ENCODE data around the gene AGBL2.

The AGBL2 gene

GRCh38 chr11:47631473-47631872 lies 83.7 kb downstream of the AGBL2 start:
- no peaks in the 10 kb centered on the region for H3K4me1 ChIP-seq (ENCODE audit: control insufficient read depth, insufficient read depth, low read length)
- no peaks in the 10 kb centered on the region for H3K9me3 ChIP-seq (ENCODE audit: control insufficient read depth, insufficient read depth, low read depth, low read length)
- H3K27me3 ChIP-seq (ENCODE audit: control insufficient read depth, insufficient read depth, low read length), result no peaks in the 10 kb centered on the region
- no peak overlapping the region for H3K9ac ChIP-seq (ENCODE audit: low read length)
- H3K36me3 ChIP-seq (ENCODE audit: control insufficient read depth, insufficient read depth, low read length), result peaks cover 79% of the 10 kb centered on the region
- H3K27ac ChIP-seq (ENCODE audit: low read depth, low read length), result no peak overlapping the region
- no peak overlapping the region for H3K4me3 ChIP-seq (ENCODE audit: low read depth, low read length)

DNA sequence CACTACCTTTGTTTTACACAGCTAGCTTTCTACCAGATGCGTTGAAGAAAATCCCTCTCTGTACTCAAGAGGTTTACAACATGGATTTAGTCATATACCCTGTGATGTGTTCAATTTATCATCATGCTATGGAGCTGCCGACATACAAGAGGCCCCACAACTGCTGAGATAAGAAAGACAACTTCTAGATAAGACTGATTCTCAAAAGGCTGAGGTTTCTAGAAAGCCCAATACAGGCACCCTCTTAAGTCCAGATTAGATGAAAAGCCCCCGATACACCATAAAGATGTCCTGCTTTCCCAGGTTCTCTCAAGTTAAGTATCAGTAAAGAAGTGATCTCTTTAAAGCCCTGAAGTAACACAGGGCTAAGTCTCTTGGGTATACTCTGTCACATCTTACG lies 87.1 kb downstream of the AGBL2 start:
- Histone ChIP-seq H3K4me3 (ENCODE audit: low read depth, low read length) (no peak overlapping the region), H3K36me3 (ENCODE audit: control insufficient read depth, insufficient read depth, low read length) (peaks cover 84% of the 10 kb centered on the region), H3K4me1 (ENCODE audit: control insufficient read depth, insufficient read depth, low read length) (no peaks in the 10 kb centered on the region), H3K27me3 (ENCODE audit: control insufficient read depth, insufficient read depth, low read length) (no peaks in the 10 kb centered on the region), H3K9me3 (ENCODE audit: control insufficient read depth, insufficient read depth, low read depth, low read length) (no peaks in the 10 kb centered on the region), H3K27ac (ENCODE audit: low read depth, low read length) (no peak overlapping the region), H3K9ac (ENCODE audit: low read length) (no peak overlapping the region)

DNA sequence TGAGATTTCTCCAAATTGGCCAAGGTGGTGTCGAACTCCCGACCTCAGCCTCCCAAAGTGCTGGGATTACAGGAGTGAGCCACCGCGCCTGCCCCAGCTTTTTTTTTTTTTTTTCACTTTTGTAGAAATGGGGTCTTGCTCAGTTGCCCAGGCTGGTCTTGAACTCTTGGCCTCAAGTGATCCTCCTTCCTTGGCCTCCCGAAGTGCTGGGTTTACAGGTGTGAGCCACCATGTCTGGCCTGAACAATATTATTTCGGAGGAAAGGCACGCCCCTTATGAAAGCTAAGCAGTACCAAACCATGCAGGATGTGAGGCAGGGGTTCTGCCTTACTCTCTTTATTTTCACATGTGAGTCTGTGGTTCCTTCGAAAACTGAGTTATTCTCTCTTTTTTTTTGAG lies 88.9 kb downstream of the AGBL2 start:
- Histone ChIP-seq H3K27ac (ENCODE audit: low read depth, low read length) (no peak overlapping the region), H3K36me3 (ENCODE audit: control insufficient read depth, insufficient read depth, low read length) (peaks cover 89% of the 10 kb centered on the region), H3K9ac (ENCODE audit: low read length) (no peak overlapping the region), H3K27me3 (ENCODE audit: control insufficient read depth, insufficient read depth, low read length) (no peaks in the 10 kb centered on the region), H3K9me3 (ENCODE audit: control insufficient read depth, insufficient read depth, low read depth, low read length) (no peaks in the 10 kb centered on the region), H3K4me3 (ENCODE audit: low read depth, low read length) (no peak overlapping the region), H3K4me1 (ENCODE audit: control insufficient read depth, insufficient read depth, low read length) (no peaks in the 10 kb centered on the region)

GRCh38 chr11:47620836-47621378 lies 94.3 kb downstream of the AGBL2 start:
- Histone ChIP-seq H3K4me1 (ENCODE audit: control insufficient read depth, insufficient read depth, low read length) (no peaks in the 10 kb centered on the region), H3K27ac (ENCODE audit: low read depth, low read length) (no peak overlapping the region), H3K4me3 (ENCODE audit: low read depth, low read length) (no peak overlapping the region), H3K9me3 (ENCODE audit: control insufficient read depth, insufficient read depth, low read depth, low read length) (no peaks in the 10 kb centered on the region), H3K9ac (ENCODE audit: low read length) (no peak overlapping the region), H3K27me3 (ENCODE audit: control insufficient read depth, insufficient read depth, low read length) (no peaks in the 10 kb centered on the region), H3K36me3 (ENCODE audit: control insufficient read depth, insufficient read depth, low read length) (peaks cover 83% of the 10 kb centered on the region)

DNA sequence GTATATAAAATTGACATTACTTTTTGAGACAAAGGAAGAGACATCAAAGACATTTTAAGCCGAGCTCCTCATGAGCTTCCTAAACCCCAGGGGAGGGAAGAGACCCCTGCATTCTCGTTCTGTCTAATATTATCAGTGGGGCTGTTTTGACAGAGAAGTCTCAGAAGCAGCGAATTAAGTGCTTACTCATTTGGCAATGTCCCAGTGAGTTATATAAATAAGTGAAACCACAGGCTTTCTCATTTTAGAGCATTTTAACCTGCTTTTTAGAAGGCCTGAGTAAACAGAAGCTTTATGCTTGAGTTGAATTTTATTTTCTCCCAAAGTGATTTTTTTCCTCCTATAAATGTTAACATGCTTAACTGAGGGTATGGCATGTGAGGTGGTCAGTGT lies 97.8 kb downstream of the AGBL2 start:
- H3K9me3 ChIP-seq (ENCODE audit: control insufficient read depth, insufficient read depth, low read depth, low read length), result no peaks in the 10 kb centered on the region
- H3K27ac ChIP-seq (ENCODE audit: low read depth, low read length), result no peak overlapping the region
- peaks cover 54% of the 10 kb centered on the region for H3K36me3 ChIP-seq (ENCODE audit: control insufficient read depth, insufficient read depth, low read length)
- no peak overlapping the region for H3K4me3 ChIP-seq (ENCODE audit: low read depth, low read length)
- H3K27me3 ChIP-seq (ENCODE audit: control insufficient read depth, insufficient read depth, low read length), result no peaks in the 10 kb centered on the region
- H3K4me1 ChIP-seq (ENCODE audit: control insufficient read depth, insufficient read depth, low read length), result no peaks in the 10 kb centered on the region
- no peak overlapping the region for H3K9ac ChIP-seq (ENCODE audit: low read length)

DNA sequence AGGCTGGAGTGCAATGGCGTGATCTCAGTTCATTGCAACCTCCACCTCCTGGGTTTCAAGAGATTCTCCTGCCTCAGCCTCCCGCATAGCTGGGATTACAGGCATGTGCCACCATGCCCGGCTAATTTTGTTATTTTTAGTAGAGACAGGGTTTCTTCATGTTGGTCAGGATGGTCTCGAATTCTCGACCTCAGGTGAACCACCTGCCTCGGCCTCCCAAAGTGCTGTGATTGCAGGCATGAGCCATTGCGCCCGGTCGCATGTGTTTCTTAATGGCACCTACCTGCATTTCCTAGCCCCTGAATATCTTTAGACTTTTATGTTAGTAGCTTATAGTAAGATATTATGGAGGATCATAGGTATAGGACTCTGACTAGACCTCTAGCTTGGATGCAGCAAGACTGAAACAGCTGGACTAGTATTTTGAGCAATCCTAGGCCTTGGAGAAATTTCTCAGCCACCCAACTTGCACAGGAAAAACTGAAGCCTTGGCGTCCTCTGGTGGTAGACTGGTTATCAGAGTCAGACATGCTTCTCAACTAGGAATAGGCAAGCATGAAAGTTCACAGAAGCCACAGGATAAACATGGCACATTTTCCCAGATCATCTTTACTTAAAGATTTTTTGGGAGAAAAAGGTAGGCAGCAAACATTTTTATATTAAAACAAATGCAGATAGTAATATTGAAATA lies 98.3 kb downstream of the AGBL2 start:
- Histone ChIP-seq H3K4me1 (ENCODE audit: control insufficient read depth, insufficient read depth, low read length) (no peaks in the 10 kb centered on the region), H3K9me3 (ENCODE audit: control insufficient read depth, insufficient read depth, low read depth, low read length) (no peaks in the 10 kb centered on the region), H3K36me3 (ENCODE audit: control insufficient read depth, insufficient read depth, low read length) (peaks cover 49% of the 10 kb centered on the region), H3K9ac (ENCODE audit: low read length) (no peak overlapping the region), H3K27me3 (ENCODE audit: control insufficient read depth, insufficient read depth, low read length) (no peaks in the 10 kb centered on the region), H3K4me3 (ENCODE audit: low read depth, low read length) (no peak overlapping the region), H3K27ac (ENCODE audit: low read depth, low read length) (no peak overlapping the region)

DNA sequence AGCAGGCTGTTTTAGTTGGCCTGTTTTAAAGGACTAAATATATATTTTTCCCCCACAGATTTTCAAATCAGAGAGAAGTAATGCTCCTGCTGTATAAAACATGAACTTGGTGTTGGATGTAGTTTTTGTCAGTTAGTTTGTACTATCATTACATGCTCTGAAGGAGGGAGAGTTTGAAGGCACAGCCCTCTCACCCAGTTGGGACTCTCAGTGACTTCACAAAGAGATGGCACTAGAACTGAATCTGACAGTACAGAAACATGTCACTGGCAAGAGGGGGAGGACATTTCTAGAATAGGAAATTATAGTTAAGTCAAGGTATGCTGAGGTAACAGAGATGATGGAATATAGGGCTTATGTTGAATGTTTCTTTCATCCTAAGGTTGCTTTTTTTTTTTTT lies 99.9 kb downstream of the AGBL2 start:
- Histone ChIP-seq H3K9ac (ENCODE audit: low read length) (no peak overlapping the region), H3K4me3 (ENCODE audit: low read depth, low read length) (no peak overlapping the region), H3K27ac (ENCODE audit: low read depth, low read length) (no peak overlapping the region), H3K9me3 (ENCODE audit: control insufficient read depth, insufficient read depth, low read depth, low read length) (no peaks in the 10 kb centered on the region), H3K27me3 (ENCODE audit: control insufficient read depth, insufficient read depth, low read length) (no peaks in the 10 kb centered on the region), H3K4me1 (ENCODE audit: control insufficient read depth, insufficient read depth, low read length) (no peaks in the 10 kb centered on the region), H3K36me3 (ENCODE audit: control insufficient read depth, insufficient read depth, low read length) (peaks cover 40% of the 10 kb centered on the region)

DNA sequence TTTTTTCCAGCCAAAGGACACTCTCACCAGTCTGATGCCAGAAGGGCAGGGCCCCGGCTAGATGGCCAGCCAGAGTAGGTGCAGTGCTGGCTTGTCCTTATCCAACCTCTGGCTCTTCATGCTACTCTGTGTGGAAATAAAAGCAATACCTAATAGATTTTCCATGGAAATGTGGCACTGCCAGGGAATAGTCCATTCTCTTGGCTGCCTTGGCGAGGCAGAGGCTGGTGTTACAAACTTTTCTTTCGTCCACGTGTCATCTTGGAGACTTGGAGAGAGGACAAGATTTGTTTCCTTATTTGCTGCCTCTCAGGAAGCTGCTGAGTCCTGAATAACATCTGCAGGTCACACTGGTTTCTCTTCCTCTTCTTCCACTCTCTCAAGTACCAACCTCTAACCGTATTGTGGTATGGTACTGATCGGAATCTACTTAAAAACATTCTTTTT lies 103.8 kb downstream of the AGBL2 start:
- H3K9me3 ChIP-seq (ENCODE audit: control insufficient read depth, insufficient read depth, low read depth, low read length), result no peaks in the 10 kb centered on the region
- no peak overlapping the region for H3K4me3 ChIP-seq (ENCODE audit: low read depth, low read length)
- no peaks in the 10 kb centered on the region for H3K27me3 ChIP-seq (ENCODE audit: control insufficient read depth, insufficient read depth, low read length)
- peaks cover 14% of the 10 kb centered on the region; the same call in 1 of the 2 replicates for H3K36me3 ChIP-seq (ENCODE audit: control insufficient read depth, insufficient read depth, low read length)
- H3K4me1 ChIP-seq (ENCODE audit: control insufficient read depth, insufficient read depth, low read length), result no peaks in the 10 kb centered on the region
- no peak overlapping the region for H3K9ac ChIP-seq (ENCODE audit: low read length)
- no peak overlapping the region for H3K27ac ChIP-seq (ENCODE audit: low read depth, low read length)

DNA sequence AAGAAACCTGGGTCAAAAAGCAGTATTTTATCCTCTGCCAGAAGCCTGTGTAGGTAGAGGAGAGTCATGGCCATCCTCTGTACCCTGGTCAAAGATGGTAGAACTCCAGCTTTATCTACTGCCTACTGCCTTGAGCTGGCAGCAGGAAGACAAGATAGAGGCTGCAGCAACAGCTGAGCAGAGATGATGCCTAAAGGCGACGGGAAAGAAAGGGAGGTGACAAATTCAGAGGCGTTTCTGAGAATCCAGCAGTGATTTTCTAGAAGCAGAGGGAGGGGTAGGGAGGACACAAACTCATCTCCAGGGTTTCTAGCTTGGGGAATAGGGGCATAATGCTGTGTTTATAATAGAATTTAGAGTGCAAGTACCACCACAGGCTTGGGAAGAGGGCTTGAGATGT lies 105.5 kb downstream of the AGBL2 start:
- H3K9me3 ChIP-seq (ENCODE audit: control insufficient read depth, insufficient read depth, low read depth, low read length), result no peaks in the 10 kb centered on the region
- H3K4me1 ChIP-seq (ENCODE audit: control insufficient read depth, insufficient read depth, low read length), result no peaks in the 10 kb centered on the region
- peaks cover 10% of the 10 kb centered on the region; the same call in 1 of the 2 replicates for H3K36me3 ChIP-seq (ENCODE audit: control insufficient read depth, insufficient read depth, low read length)
- H3K4me3 ChIP-seq (ENCODE audit: low read depth, low read length), result no peak overlapping the region
- H3K27me3 ChIP-seq (ENCODE audit: control insufficient read depth, insufficient read depth, low read length), result no peaks in the 10 kb centered on the region
- H3K27ac ChIP-seq (ENCODE audit: low read depth, low read length), result no peak overlapping the region
- H3K9ac ChIP-seq (ENCODE audit: low read length), result no peak overlapping the region

All from HUES6 (cell line).